BJ (cell line): ENCODE measurements around the gene BIN2. TPM values are rescaled to one million over a fixed set of nuclear protein-coding genes. Genes with fewer than 3 reads are reported as not detected.
"Not testable (repeated sequence)": the region's sequence is repeated elsewhere in the genome, so short reads cannot be mapped to it uniquely, and the experiment has no call there.

Source experiments
- CTCF ChIA-PET: fragments of 350-600 bp; formaldehyde crosslinking; extraction: SDS; loops from one replicate; lab custom pipeline; 2021; ENCODE audit warnings: antibody characterized with exemption, inconsistent platforms; lab: Yijun Ruan, JAX
- POLR2A ChIA-PET: fragments of 300-600 bp; sonication (Branson Sonifier 250); formaldehyde crosslinking; extraction: SDS; loops from one replicate; lab custom pipeline; 2021; ENCODE audit warnings: antibody characterized with exemption; lab: Charles Lee
- DNase-seq: peaks from one replicate; pipeline ENCODE4 v3.0.0-alpha.2; 2011; ENCODE audit warnings: low read depth
- H3K27me3 ChIP-seq: 2 replicates; pipeline ENCODE4 v1.6.0; 2011; ENCODE audit warnings: low read length; ENCODE audit not compliant: control insufficient read depth, insufficient read depth
- H3K36me3 ChIP-seq: 2 replicates; pipeline ENCODE4 v1.5.1; 2011; ENCODE audit warnings: low read length; ENCODE audit not compliant: control insufficient read depth, insufficient read depth
- H3K4me3 ChIP-seq: 2 replicates; pipeline ENCODE4 v1.5.1; 2011; ENCODE audit warnings: low read depth, mild to moderate bottlenecking, control low read depth, low read length
- polyA plus RNA-seq: library from polyadenylated mRNA; depleted of rRNA; stranded (reverse); fragments of >200 nt; gene quantifications from 2 replicates; pipeline ENCODE4 v1.2.3, GENCODE V29; 2011
- TF ChIP-seq, protein P1 (sequence below): IDR thresholded peaks from 2 replicates; pipeline ENCODE4 v1.5.1; 2011; ENCODE audit warnings: low read depth, mild to moderate bottlenecking, control low read depth, inconsistent platforms, low read length, moderate library complexity; ENCODE audit not compliant: insufficient read depth

BIN2 gene
- polyA plus RNA-seq, 1 experiment = not detected

DNA sequence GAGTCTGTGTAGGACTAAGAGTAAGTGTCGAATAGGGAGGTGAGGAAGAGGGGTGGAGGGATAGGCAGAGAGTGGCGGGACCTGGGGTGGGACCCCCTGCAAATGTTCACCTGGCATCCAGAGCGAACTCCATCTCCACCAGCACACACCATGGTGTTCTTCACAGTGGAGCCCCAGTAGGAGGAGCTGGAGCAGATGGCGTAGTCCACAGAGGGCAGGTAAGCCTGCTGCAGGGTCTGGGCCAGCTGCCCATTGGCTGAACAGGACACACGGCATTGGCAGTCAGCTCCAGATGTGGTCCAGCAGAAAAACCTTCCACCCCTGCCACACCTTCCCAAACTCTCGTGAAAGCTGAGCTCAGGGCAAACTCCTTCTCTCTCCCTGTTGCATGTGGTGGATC lies 15.8 kb upstream of the BIN2 start:
- POLR2A ChIA-PET = no interaction called here
- no peak overlapping the region for H3K4me3 ChIP-seq
- CTCF ChIA-PET = interaction anchor here (1.4 to 2.4 kb wide), 5 partner anchors 8 to 88 kb away, joined by 3 to 35 read pairs (median 15); partner anchors contain the start of gene SMAGP
- DNase-seq = no peak
- TF ChIP-seq, protein P1, sequence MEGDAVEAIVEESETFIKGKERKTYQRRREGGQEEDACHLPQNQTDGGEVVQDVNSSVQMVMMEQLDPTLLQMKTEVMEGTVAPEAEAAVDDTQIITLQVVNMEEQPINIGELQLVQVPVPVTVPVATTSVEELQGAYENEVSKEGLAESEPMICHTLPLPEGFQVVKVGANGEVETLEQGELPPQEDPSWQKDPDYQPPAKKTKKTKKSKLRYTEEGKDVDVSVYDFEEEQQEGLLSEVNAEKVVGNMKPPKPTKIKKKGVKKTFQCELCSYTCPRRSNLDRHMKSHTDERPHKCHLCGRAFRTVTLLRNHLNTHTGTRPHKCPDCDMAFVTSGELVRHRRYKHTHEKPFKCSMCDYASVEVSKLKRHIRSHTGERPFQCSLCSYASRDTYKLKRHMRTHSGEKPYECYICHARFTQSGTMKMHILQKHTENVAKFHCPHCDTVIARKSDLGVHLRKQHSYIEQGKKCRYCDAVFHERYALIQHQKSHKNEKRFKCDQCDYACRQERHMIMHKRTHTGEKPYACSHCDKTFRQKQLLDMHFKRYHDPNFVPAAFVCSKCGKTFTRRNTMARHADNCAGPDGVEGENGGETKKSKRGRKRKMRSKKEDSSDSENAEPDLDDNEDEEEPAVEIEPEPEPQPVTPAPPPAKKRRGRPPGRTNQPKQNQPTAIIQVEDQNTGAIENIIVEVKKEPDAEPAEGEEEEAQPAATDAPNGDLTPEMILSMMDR = no peak
- H3K36me3 ChIP-seq = no peaks in the 10 kb centered on the region
- no peaks in the 10 kb centered on the region for H3K27me3 ChIP-seq

DNA sequence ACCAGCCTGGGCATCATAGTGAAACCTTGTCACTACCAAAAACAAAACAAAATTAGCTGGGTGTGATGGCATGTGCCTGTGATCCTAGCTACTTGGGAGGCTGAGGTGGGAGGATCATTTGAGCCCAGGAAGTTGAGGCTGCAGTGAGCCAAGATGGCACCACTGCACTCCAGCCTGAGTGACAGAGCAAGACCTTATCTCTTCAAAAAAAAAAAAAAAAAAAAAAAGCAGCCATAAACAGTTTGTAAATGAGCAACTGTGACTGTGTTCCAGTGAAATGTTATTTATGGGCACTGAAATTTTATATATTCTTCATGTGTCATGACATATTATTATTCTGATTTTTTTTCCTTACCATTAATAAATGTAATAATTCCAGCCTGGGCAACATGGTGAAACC lies 13.4 kb upstream of the BIN2 start:
- H3K36me3 ChIP-seq, POLR2A ChIA-PET, H3K27me3 ChIP-seq, DNase-seq, H3K4me3 ChIP-seq: not testable (repeated sequence)
- CTCF ChIA-PET = interaction anchor here (0.6 to 1.0 kb wide), 2 partner anchors 68 to 538 kb away, joined by 3 to 4 read pairs; no protein-coding TSS in a partner anchor

GRCh38 chr12:51335931-51336330 lies 12.0 kb upstream of the BIN2 start:
- Histone ChIP-seq H3K4me3 (no peak overlapping the region), H3K27me3 (no peaks in the 10 kb centered on the region), H3K36me3 (no peaks in the 10 kb centered on the region)
- ChIA-PET POLR2A (no interaction called here), CTCF (interaction anchor here (1.1 kb wide), 1 partner anchor 14 kb away, joined by 3 read pairs; no protein-coding TSS in a partner anchor)
- TF ChIP-seq, protein P1 = no peak
- no peak for DNase-seq

- no peak overlapping the region for H3K4me3 ChIP-seq
- ChIA-PET CTCF (no interaction called here), POLR2A (no interaction called here)
- H3K27me3 ChIP-seq = no peaks in the 10 kb centered on the region
- TF ChIP-seq, protein P1 = no peak
- no peaks in the 10 kb centered on the region for H3K36me3 ChIP-seq
- DNase-seq = no peak
Measured at GRCh38 chr12:51334764-51335163, 10.8 kb upstream of the BIN2 start.

DNA sequence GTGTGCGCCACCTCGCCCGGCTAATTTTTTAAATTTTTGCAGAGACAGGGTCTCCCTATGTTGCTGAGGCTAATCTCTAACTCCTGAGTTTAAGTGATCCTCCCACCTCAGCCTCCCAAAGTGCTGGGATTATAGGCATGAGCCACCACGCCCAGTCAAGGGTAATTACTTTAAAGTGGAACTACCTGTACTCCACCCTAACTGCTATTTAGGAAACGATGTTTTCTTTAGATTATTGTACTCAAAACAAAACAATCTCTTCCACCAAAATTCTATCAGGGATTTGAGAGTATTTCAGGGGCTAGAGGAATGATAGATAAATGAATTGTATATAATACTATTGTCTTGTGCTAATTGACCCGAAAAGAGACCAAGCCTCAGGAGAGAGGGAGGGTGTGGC lies 9.6 kb upstream of the BIN2 start:
- ChIA-PET POLR2A (no interaction called here), CTCF (interaction anchor here (4.1 kb wide), 1 partner anchor 7 kb away, joined by 25 read pairs; no protein-coding TSS in a partner anchor)
- TF ChIP-seq, protein P1 = no peak
- H3K4me3 ChIP-seq = no peak overlapping the region
- no peaks in the 10 kb centered on the region for H3K27me3 ChIP-seq
- H3K36me3 ChIP-seq = no peaks in the 10 kb centered on the region
- DNase-seq = no peak

GRCh38 chr12:51330186-51330585 lies 6.2 kb upstream of the BIN2 start:
- H3K4me3 ChIP-seq = no peak overlapping the region
- no peaks in the 10 kb centered on the region for H3K27me3 ChIP-seq
- ChIA-PET CTCF (interaction anchor here (0.6 to 4.1 kb wide), 3 partner anchors 11 to 42 kb away, joined by 3 to 25 read pairs (median 4); no protein-coding TSS in a partner anchor), POLR2A (no interaction called here)
- TF ChIP-seq, protein P1 = no peak
- no peaks in the 10 kb centered on the region for H3K36me3 ChIP-seq
- no peak for DNase-seq
